ENCODE data around the gene MMP20. TPM values are rescaled to one million over a fixed set of nuclear protein-coding genes. Genes with fewer than 3 reads are reported as not detected.

The MMP20 gene
- total and polyA plus RNA-seq, 2 of the 13 experiments (the other 11 are each of a cell fraction or from before 2014, with no cell fraction given) = 0.05 TPM; not detected in 1

GRCh38 chr11:102615077-102615893 lies 9.8 kb downstream of the MMP20 start (continued):
- TF ChIP-seq ZFP41 (CRISPR knock-in tag; IDR thresholded peaks at IDR 0.05; ENCODE audit: borderline replicate concordance) (no peak), FLYWCH1 (CRISPR knock-in tag; IDR thresholded peaks at IDR 0.05) (no peak), ISL2 (CRISPR knock-in tag; IDR thresholded peaks at IDR 0.05) (no peak), DDIT3 (CRISPR knock-in tag; IDR thresholded peaks at IDR 0.05) (no peak), CENPT (CRISPR knock-in tag; IDR thresholded peaks at IDR 0.05; ENCODE audit: low read depth) (no peak), ETV6 (CRISPR knock-in tag; conservative IDR thresholded peaks at IDR 0.05) (no peak), NPAS2 (CRISPR knock-in tag; IDR thresholded peaks at IDR 0.05; ENCODE audit: borderline replicate concordance) (no peak), PPARG (CRISPR knock-in tag; conservative IDR thresholded peaks at IDR 0.05) (no peak), ELF3 (CRISPR knock-in tag; IDR thresholded peaks at IDR 0.05) (peak; percentile 69), SCMH1 (CRISPR knock-in tag; IDR thresholded peaks at IDR 0.05; ENCODE audit: borderline replicate concordance) (no peak), HNF1B (CRISPR knock-in tag; IDR thresholded peaks at IDR 0.05) (peak; percentile 36; the same call in 1 of the 2 replicates), JARID2 (CRISPR knock-in tag; IDR thresholded peaks at IDR 0.05; ENCODE audit: insufficient replicate concordance) (no peak), RBM22 (optimal IDR thresholded peaks at IDR 0.05; ENCODE audit: low read length) (no peak), ZNF280D (CRISPR knock-in tag; IDR thresholded peaks at IDR 0.05) (no peak), BCL3 (CRISPR knock-in tag; IDR thresholded peaks at IDR 0.05) (no peak), EEA1 (CRISPR knock-in tag; IDR thresholded peaks at IDR 0.05; ENCODE audit: borderline replicate concordance) (no peak), HIC2 (CRISPR knock-in tag; IDR thresholded peaks at IDR 0.05; ENCODE audit: low read depth) (peak; percentile 97), ZNF589 (CRISPR knock-in tag; conservative IDR thresholded peaks at IDR 0.05) (no peak), FOXK1 (CRISPR knock-in tag; IDR thresholded peaks at IDR 0.05; ENCODE audit: borderline replicate concordance, low read depth) (no peak), PTBP1 (IDR thresholded peaks at IDR 0.05; ENCODE audit: low read depth, low read length, poor library complexity, severe bottlenecking) (no peak), ZNF20 (CRISPR knock-in tag; IDR thresholded peaks at IDR 0.05) (no peak)

Data from HepG2 (cell line).